Small intestine (tissue), 7 donors: Measurements from ENCODE around the gene PTAFR. TPM values are rescaled to one million over a fixed set of nuclear protein-coding genes. Genes with fewer than 3 reads are reported as not detected.
"Not testable (repeated sequence)": the region's sequence is repeated elsewhere in the genome, so short reads cannot be mapped to it uniquely, and the experiment has no call there.

Experiments used
- DNase-seq, 2 donors: peaks; one replicate each; pipeline versions ENCODE4 v3.0.0 to v3.0.0-alpha.2; 2013
- FAIRE-seq: peaks from 2 replicates; lab custom pipeline; 2012; peaks lifted over from hg19 to GRCh38; lab: Jason Lieb, UNC
- H3K27ac ChIP-seq, 3 donors: one replicate each; pipeline ENCODE4 v1.5.1; 2013; ENCODE audit warnings: low read length in 2 of 3, mild to moderate bottlenecking in 2 of 3, control low read depth in 1 of 3, inconsistent platforms in 1 of 3, low read depth in 1 of 3, moderate library complexity in 1 of 3
- H3K27me3 ChIP-seq, 3 donors: one replicate each; pipeline ENCODE4 v1.6.1; 2013; ENCODE audit warnings: low read length in 3 of 3, inconsistent platforms in 1 of 3; ENCODE audit not compliant: control insufficient read depth in 3 of 3, insufficient read depth in 3 of 3
- H3K36me3 ChIP-seq, 3 donors: one replicate each; pipeline ENCODE4 v1.6.1; 2013; ENCODE audit warnings: low read length in 3 of 3, inconsistent platforms in 1 of 3, low read depth in 1 of 3, mild to moderate bottlenecking in 1 of 3, moderate library complexity in 1 of 3; ENCODE audit not compliant: control insufficient read depth in 3 of 3, insufficient read depth in 2 of 3
- H3K4me1 ChIP-seq, 3 donors: one replicate each; pipeline ENCODE4 v1.6.1; 2013; ENCODE audit warnings: low read length in 2 of 3, inconsistent platforms in 1 of 3, low read depth in 1 of 3, mild to moderate bottlenecking in 1 of 3, moderate library complexity in 1 of 3; ENCODE audit not compliant: control insufficient read depth in 3 of 3, insufficient read depth in 2 of 3
- H3K4me3 ChIP-seq, 3 donors: one replicate each; pipeline ENCODE4 v1.5.1; 2013; ENCODE audit warnings: low read length in 3 of 3, control low read depth in 1 of 3, inconsistent platforms in 1 of 3, low read depth in 1 of 3, mild to moderate bottlenecking in 1 of 3, moderate library complexity in 1 of 3
- H3K9me3 ChIP-seq, 2 donors: one replicate each; pipeline ENCODE4 v1.6.1; 2013; ENCODE audit warnings: low read depth in 1 of 2, low read length in 1 of 2; ENCODE audit not compliant: control insufficient read depth in 2 of 2, insufficient read depth in 1 of 2
- WGBS, 3 donors: extraction: QIAGEN DNeasy Blood & Tissue Kit; methylation state at CpG; one replicate each; pipeline ENCODE4 v1.1.7; 2013; 5-methylcytosine and 5-hydroxymethylcytosine counted together
- polyA plus RNA-seq, 4 donors: library from polyadenylated mRNA; stranded (reverse) in 3 of 4; unstranded in 1 of 4; fragments of 200-250 nt in 3 of 4; fragments of 120-200 nt in 1 of 4; gene quantifications; one replicate each; pipeline versions ENCODE4 v1.2.1 to v1.2.3, GENCODE V29; 2013
- donor health status: healthy with polysubstance abuse.
- donor health status: control.
- donor health status: control.
- donor health status: Bipolar disorder and iron deficiency.
- donor health status: healthy.

PTAFR gene
- polyA plus RNA-seq, 4 donors = 1.1 to 5.2 (median 2.6) TPM

DNA sequence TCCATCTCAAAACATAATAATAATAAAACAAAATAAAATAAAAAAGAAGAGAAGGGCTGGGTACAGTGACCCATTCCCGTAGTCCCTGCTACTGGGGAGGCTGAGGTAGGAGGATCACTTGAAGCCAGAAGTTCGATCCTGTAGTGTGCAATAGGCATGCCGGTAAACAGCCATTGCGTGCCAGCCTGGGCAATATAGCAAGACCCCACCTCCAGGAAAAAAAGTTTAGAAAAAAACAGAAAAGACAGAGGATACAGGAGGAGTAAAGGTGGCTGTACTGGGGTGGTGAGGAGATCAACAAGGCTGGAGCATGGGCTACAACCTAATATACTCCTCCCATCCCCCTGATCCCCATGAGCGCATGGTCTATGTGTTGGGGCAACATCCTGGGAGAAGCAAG lies 30.8 kb downstream of the PTAFR start:
- H3K27ac ChIP-seq = no peak overlapping the region
- DNase-seq = no peak
- no peaks in the 10 kb centered on the region for H3K4me1 ChIP-seq
- peaks cover 0 to 5% (median 0%) of the 10 kb centered on the region in 3 donors for H3K36me3 ChIP-seq
- H3K9me3 ChIP-seq = no peaks in the 10 kb centered on the region
- H3K4me3 ChIP-seq = no peak overlapping the region
- H3K27me3 ChIP-seq = no peaks in the 10 kb centered on the region
- WGBS, 3 donors = 94 to 97% (median 97%) methylated on average over 5 of the region's 5 CpGs
- no peak for FAIRE-seq

DNA sequence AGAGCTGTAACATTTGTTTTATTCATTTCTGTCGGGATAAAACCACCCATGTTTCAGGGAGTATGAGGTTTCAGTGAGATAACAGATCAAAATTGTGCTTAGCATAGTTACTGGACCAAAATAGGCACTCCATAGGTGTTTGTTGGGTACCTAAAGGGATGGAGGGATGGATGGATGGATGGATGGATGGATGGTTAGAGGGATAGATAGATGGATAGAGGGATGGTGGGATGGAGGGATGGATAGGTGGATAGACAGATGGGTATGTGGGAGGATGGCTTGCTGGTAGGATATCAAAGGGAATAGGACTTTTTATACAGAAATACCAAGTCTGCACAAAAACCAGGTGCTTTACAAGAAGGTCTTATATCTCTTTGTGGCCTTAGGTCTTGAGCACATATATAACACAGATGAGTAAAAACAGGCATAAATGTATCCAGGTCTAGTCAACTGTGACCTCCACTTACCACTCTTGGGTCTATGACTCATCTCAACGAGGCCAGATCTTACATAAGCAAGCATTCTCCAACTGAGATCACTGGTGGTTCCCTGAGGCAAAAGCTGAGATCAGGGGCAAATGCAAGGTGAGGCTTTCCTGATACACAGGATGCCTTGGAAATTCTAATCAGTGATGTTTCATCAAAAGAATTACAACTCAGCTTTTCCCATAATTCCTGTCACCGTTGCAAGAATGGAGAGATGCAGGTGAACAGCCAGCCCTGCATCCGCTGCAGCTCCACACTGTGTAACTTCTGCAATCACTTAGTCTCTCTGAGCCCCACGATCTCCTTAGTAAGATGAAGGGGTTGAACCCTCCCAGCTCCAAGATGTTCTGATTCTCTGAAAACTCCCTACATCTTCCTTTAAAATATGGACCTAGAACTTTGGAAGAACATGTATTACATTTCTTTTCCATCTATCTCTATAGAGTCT lies 32.0 kb downstream of the PTAFR start:
- no peaks in the 10 kb centered on the region for H3K27me3 ChIP-seq
- H3K9me3 ChIP-seq = no peaks in the 10 kb centered on the region
- FAIRE-seq (no peak), DNase-seq (no peak)
- H3K27ac ChIP-seq = no peak overlapping the region
- no peak overlapping the region for H3K4me3 ChIP-seq
- WGBS, 3 donors = 60 to 68% (median 67%) methylated on average over 5 of the region's 5 CpGs
- no peaks in the 10 kb centered on the region for H3K4me1 ChIP-seq
- peaks cover 0 to under 1% (median 0%) of the 10 kb centered on the region in 3 donors for H3K36me3 ChIP-seq

DNA sequence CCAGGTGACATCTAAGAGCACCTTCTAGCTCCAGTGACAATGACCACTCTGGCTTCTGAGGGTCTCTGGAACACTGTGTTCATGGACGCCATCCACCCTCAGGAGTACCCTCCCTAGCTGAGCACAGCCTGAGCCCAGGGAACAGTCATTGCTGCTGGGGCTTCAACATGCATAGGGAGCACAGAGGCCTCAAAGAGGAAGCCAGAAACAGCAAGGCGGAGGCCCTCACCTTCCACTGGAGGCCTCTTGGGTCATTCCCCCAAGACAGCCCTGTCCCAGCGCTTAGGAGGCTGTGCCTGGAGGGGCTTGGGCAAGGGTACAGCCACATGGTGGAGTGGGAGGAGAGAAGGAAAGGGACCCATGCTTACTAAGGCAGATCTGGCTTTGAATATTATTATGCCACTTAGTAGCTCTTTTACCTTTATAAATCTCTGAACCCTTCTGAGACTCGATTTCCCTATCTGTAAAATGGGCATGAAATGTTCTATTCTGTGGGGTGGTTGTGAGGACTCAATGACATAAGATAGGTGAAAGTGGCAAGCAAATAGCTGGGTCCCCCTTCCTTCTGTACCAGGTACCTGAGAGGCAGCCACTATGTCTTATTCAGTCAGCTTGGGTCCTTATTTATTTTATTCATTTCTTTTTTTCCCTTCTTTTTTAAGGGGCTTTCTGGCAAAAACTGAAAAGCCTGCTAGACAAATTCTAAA lies 32.8 kb downstream of the PTAFR start:
- WGBS, 3 donors = 92 to 94% (median 92%) methylated on average over 4 of the region's 4 CpGs
- Histone ChIP-seq H3K27ac (no peak overlapping the region), H3K36me3 (no peaks in the 10 kb centered on the region), H3K9me3 (no peaks in the 10 kb centered on the region), H3K4me1 (no peaks in the 10 kb centered on the region), H3K4me3 (no peak overlapping the region), H3K27me3 (no peaks in the 10 kb centered on the region)
- DNase-seq (no peak), FAIRE-seq (no peak)

DNA sequence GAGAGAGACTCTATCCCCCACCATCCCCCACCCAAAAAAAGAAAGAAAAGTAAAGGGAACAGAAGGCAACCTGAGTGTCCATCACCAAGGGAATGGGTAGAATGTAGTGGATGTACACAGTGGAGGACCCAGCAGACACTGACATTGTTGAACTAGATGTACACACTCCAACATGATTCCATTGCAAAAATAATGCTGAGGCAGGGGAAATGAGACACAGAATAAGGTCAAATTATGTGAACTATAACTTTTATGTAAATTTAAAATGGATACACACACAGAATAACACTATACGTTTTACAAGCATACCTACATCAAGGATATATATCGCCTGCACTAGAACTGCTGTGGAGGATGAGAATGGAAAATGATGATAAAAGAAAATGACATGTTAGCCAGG lies 34.8 kb downstream of the PTAFR start:
- no peaks in the 10 kb centered on the region for H3K27me3 ChIP-seq

DNA sequence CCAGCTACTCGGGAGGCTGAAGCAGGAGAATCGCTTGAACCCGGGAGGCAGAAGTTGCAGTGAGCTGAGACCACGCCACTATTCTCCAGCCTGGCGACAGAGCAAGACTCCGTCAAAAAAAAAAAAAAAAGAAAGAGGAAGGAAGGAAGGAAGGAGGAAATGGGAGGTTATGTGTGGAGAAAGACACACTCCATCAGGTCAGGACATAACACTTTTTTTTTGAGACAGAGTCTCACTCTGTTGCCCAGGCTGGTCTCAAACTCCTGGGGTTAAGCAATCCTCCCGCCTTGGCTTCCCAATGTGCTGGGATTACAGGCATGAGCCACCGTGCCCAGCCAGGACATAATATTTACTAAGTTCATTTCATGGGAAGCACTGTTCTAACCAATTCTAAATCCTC lies 36.6 kb downstream of the PTAFR start:
- DNase-seq, H3K4me3 ChIP-seq, H3K9me3 ChIP-seq, H3K36me3 ChIP-seq, H3K27me3 ChIP-seq, H3K27ac ChIP-seq, FAIRE-seq, H3K4me1 ChIP-seq: not testable (repeated sequence)
- WGBS, 3 donors = 81 to 91% (median 88%) methylated on average over 7 to 8 of the region's 8 CpGs

More for the DNA sequence above, 34.8 kb downstream of the PTAFR start:
- WGBS, 3 donors = 93 to 95% (median 95%) methylated on average over 2 of the region's 2 CpGs
- FAIRE-seq (no peak), DNase-seq (no peak)
- no peaks in the 10 kb centered on the region for H3K4me1 ChIP-seq
- H3K27ac ChIP-seq = no peak overlapping the region
- H3K36me3 ChIP-seq = no peaks in the 10 kb centered on the region
- no peak overlapping the region for H3K4me3 ChIP-seq
- no peaks in the 10 kb centered on the region for H3K9me3 ChIP-seq

DNA sequence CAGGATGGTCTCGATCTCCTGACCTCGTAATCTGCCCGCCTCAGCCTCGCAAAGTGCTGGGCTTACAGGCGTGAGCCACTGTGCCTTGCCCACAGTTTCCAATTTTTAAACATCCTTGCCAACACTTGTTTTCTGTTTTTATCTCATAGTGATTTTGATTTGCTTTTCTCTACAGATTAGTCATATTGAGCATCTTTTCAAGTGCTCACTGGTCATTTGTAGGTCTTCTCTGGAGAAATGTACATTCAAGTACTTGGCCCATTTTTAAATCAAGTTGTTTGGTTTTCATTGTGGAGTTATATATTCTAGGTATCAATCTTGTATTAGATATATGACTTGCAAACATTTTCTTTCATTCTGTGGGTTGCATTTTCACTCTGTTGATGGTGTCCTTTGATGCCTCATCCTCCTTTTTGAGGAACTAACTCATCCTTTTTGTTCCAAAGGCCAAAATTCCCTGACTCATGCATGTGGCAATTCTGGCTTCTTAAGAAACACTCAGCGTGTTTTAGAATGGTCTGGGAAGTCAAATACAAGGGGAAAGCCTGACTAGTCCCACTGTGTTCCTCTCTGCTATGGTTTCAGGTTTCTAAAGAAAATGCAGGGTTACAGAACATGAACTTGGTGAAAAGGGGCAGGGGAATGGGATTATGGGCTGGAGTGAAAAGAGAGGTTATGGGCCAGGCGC lies 37.3 kb downstream of the PTAFR start:
- Histone ChIP-seq H3K36me3 (no peaks in the 10 kb centered on the region), H3K4me3 (no peak overlapping the region), H3K4me1 (no peaks in the 10 kb centered on the region), H3K27ac (no peak overlapping the region), H3K27me3 (no peaks in the 10 kb centered on the region), H3K9me3 (no peaks in the 10 kb centered on the region)
- 77 to 78% (median 78%) methylated on average over 7 of the region's 7 CpGs for WGBS, 3 donors
- DNase-seq = no peak
- FAIRE-seq = no peak

DNA sequence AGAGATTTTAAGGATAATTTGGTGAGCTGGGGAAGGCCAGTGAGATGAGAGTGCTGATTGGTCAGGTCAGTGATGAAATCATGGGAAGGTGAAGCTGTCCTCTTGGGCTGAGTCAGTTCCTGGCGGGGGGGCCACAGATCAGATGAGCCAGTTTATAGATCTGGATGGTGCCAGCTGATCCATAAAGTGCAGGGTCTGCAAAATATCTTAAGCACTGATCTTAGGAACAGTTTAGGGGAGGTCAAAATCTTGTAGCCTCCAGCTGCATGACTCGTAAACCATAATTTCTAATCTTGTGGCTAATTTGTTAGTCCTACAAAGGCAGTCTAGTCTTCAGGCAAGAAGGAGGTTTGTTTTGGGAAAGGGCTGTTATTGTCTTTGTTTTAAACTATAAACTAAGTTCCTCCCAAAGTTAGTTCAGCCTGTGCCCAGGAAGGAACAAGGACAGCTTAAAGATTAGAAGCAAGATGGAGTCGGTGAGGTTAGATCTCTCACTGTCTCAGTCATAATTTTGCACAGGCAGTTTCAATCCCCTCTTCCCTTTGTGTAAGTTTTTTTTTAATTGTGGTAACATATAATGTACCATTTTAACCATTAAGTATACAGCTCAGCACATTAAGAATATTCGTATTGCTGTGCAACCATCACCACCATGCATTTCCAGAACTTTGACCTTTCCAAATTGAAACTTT lies 39.4 kb downstream of the PTAFR start:
- FAIRE-seq = no peak
- Histone ChIP-seq H3K4me3 (no peak overlapping the region), H3K36me3 (no peaks in the 10 kb centered on the region), H3K9me3 (peaks cover 0 to 10% of the 10 kb centered on the region in 2 donors), H3K27me3 (no peaks in the 10 kb centered on the region), H3K4me1 (no peaks in the 10 kb centered on the region), H3K27ac (no peak overlapping the region)
- 62 to 72% (median 71%) methylated on average over 4 of the region's 4 CpGs for WGBS, 3 donors
- DNase-seq = no peak
